Tibial nerve (tissue), 4 donors: ENCODE data around the gene ADM5. TPM values are rescaled to one million over a fixed set of nuclear protein-coding genes. Genes with fewer than 3 reads are reported as not detected.

Experiments
- DNase-seq, 2 donors: peaks; one replicate each; pipeline ENCODE4 v3.0.0-alpha.2; 2019; ENCODE audit warnings: low spot score in 2 of 2
- H3K27ac ChIP-seq, 4 donors: fragments of 200-600 bp; sonication (generic) in 3 of 4; one replicate each; pipeline ENCODE4 v1.5.1; 2017 to 2019; ENCODE audit warnings: mild to moderate bottlenecking in 1 of 4
- H3K27me3 ChIP-seq, 2 donors: fragments of 200-600 bp; sonication (generic) in 1 of 2; one replicate each; pipeline versions ENCODE4 v1.5.1 to v1.6.0; 2017 to 2019
- H3K36me3 ChIP-seq, 3 donors: fragments of 200-600 bp; sonication (generic); one replicate each; pipeline ENCODE4 v1.5.1; 2018 to 2019
- H3K4me1 ChIP-seq, 4 donors: fragments of 200-600 bp; sonication (generic) in 3 of 4; one replicate each; pipeline ENCODE4 v1.5.1; 2017 to 2019
- H3K4me3 ChIP-seq, 4 donors: fragments of 200-600 bp; sonication (generic) in 3 of 4; one replicate each; pipeline ENCODE4 v1.5.1; 2017 to 2019; ENCODE audit warnings: mild to moderate bottlenecking in 1 of 4, moderate library complexity in 1 of 4
- H3K9me3 ChIP-seq, 4 donors: fragments of 200-600 bp; sonication (generic) in 3 of 4; one replicate each; pipeline ENCODE4 v1.5.1; 2017 to 2019
- EP300 ChIP-seq, 2 donors: sonication (generic); formaldehyde crosslinking; IDR thresholded peaks; one replicate each; pipeline ENCODE4 v1.6.1; 2017; ENCODE audit warnings: antibody characterized with exemption in 2 of 2, mild to moderate bottlenecking in 1 of 2
- POLR2A ChIP-seq, 2 donors: fragments of 450-650 bp; IDR thresholded peaks; one replicate each; pipeline ENCODE4 v1.6.1; 2017; ENCODE audit warnings: antibody characterized with exemption in 2 of 2, mild to moderate bottlenecking in 2 of 2, moderate library complexity in 2 of 2
- WGBS, 2 donors: methylation state at CpG; one replicate each; pipeline ENCODE4 v1.1.5; 2018; 5-methylcytosine and 5-hydroxymethylcytosine counted together
- small RNA-seq: library from RNA; depleted of rRNA; stranded (forward); fragments of <200 nt; gene quantifications from one replicate; pipeline ENCODE3, GENCODE V24; 2016
- total RNA-seq, 4 donors: library from RNA; depleted of rRNA; stranded (reverse); fragments of >200 nt; gene quantifications; one replicate each; pipeline ENCODE4 v1.1.0, GENCODE V29; 2016
- TF ChIP-seq, protein P1 (sequence below), 5 experiments: fragments of 200-600 bp in 3 of 5; fragments of 450-650 bp in 2 of 5; sonication (generic) in 3 of 5; IDR thresholded peaks; one replicate each; pipeline ENCODE4 v1.5.1; 2016 to 2019; ENCODE audit warnings: antibody characterized with exemption in 5 of 5, mild to moderate bottlenecking in 3 of 5, moderate library complexity in 2 of 5

Gene ADM5
- total RNA-seq, 4 donors from 2014 or later = 1.5 to 4.3 TPM; not detected in 2

DNA sequence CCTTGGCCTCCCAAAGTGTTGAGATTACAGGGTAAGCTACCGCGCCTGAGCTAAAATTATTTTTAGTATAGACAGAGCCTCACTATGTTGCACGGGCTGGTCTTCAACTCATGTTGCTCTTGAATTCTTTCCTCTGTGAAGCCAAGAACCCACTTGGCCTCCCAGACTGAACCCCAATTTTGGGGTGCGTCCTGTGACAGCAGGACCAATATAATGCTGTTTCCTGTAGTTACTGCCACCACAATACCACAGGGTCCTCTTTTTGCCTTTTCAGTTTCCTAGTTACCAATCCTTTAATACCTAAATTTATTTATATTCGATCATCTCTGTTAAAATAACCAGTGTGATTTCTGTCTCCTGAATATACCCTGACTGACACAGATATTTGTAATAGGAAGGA is 40.8 kb downstream of the ADM5 start:
- 73 to 82% methylated on average over 5 of the region's 5 CpGs for WGBS, 2 donors
- no peaks in the 10 kb centered on the region for H3K9me3 ChIP-seq
- TF ChIP-seq EP300 (IDR thresholded peaks at IDR 0.05) = no peak
- TF ChIP-seq, protein P1, sequence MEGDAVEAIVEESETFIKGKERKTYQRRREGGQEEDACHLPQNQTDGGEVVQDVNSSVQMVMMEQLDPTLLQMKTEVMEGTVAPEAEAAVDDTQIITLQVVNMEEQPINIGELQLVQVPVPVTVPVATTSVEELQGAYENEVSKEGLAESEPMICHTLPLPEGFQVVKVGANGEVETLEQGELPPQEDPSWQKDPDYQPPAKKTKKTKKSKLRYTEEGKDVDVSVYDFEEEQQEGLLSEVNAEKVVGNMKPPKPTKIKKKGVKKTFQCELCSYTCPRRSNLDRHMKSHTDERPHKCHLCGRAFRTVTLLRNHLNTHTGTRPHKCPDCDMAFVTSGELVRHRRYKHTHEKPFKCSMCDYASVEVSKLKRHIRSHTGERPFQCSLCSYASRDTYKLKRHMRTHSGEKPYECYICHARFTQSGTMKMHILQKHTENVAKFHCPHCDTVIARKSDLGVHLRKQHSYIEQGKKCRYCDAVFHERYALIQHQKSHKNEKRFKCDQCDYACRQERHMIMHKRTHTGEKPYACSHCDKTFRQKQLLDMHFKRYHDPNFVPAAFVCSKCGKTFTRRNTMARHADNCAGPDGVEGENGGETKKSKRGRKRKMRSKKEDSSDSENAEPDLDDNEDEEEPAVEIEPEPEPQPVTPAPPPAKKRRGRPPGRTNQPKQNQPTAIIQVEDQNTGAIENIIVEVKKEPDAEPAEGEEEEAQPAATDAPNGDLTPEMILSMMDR (IDR thresholded peaks at IDR 0.05) = no peak
- no peak for TF ChIP-seq POLR2A (IDR thresholded peaks at IDR 0.05)
- H3K27ac ChIP-seq = no peak overlapping the region
- peaks cover 0 to 13% (median 0%) of the 10 kb centered on the region in 3 donors for H3K36me3 ChIP-seq
- H3K4me1 ChIP-seq = peaks cover 0 to 7% (median 0%) of the 10 kb centered on the region in 4 donors
- H3K4me3 ChIP-seq = no peak overlapping the region
- no peak for DNase-seq
- no peaks in the 10 kb centered on the region for H3K27me3 ChIP-seq

DNA sequence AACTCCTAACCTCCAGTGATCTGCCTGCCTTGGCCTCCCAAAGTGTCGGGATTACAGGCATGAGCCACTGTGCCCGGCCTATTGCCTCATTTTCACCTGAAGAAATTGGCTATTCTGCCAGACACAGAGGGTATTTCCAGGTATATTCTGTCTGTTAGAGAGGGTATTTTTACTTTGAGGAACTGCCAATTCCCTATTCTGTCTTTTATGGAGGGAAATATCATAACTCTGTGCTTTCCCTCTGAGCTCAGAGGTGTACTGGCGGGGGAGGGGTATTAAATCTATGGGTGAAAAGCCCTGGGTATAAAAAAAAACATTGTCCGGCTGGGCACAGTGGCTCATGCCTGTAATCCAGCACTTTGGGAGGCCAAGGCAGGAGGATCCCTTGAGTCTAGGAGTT is 48.9 kb downstream of the ADM5 start:
- no peaks in the 10 kb centered on the region for H3K27me3 ChIP-seq
- TF ChIP-seq POLR2A (IDR thresholded peaks at IDR 0.05) = no peak
- TF ChIP-seq EP300 (IDR thresholded peaks at IDR 0.05) = no peak
- TF ChIP-seq, protein P1 (IDR thresholded peaks at IDR 0.05) = no peak
- DNase-seq = no peak
- H3K9me3 ChIP-seq = no peaks in the 10 kb centered on the region
- H3K4me3 ChIP-seq = no peak overlapping the region
- no peak overlapping the region for H3K27ac ChIP-seq
- no peaks in the 10 kb centered on the region for H3K36me3 ChIP-seq
- WGBS, 2 donors = 77 to 86% methylated on average over 4 of the region's 4 CpGs
- H3K4me1 ChIP-seq = no peaks in the 10 kb centered on the region

DNA sequence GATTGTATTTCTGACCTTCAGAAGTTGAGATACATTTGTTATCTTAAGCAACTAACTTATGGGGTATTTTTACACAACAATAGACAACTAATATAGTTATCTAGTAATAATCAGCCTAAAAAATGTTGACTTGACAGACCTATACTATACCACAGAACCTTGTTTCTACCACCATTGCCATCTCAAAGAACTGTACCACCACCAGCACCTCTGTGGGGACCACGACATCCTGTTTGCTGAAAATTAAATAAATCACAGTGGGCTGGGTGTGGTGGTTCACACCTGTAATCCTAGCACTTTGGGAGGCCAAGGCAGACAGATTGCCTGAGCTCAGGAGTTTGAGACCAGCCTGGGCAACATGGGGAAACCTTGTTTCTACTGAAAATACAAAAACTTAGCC is 49.7 kb downstream of the ADM5 start:
- no peak overlapping the region for H3K27ac ChIP-seq
- TF ChIP-seq, protein P1 (IDR thresholded peaks at IDR 0.05) = no peak
- TF ChIP-seq EP300 (IDR thresholded peaks at IDR 0.05) = no peak
- H3K9me3 ChIP-seq = no peaks in the 10 kb centered on the region
- no peak for DNase-seq
- H3K27me3 ChIP-seq = no peaks in the 10 kb centered on the region
- no peaks in the 10 kb centered on the region for H3K36me3 ChIP-seq
- H3K4me1 ChIP-seq = no peaks in the 10 kb centered on the region
- no peak overlapping the region for H3K4me3 ChIP-seq
- WGBS, 2 donors = 89 to 91% methylated on average over 1 of the region's 1 CpG

DNA sequence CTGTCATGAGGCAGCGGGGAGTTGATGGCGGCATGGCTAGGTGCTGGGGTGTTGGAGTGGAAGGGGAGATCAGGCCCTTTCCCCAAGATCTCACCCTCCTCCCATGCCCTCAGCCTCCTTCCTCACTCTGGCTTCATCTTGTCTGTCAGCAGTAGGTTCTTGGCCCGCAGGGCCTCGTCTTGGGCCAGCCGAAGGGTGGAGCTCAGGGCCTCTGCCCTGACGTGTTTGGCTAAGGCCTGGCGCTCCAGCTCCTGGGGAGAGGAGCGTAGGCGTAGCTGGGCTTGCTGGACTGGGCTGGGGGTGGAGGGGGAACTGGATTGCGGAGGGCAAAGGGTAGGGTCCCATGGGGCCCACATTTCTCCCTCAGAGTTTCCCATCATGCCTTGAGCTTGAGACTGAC is 50.5 kb downstream of the ADM5 start:
- 77 to 80% methylated on average over 9 to 10 of the region's 10 CpGs for WGBS, 2 donors
- Histone ChIP-seq H3K4me3 (no peak overlapping the region), H3K27me3 (no peaks in the 10 kb centered on the region), H3K4me1 (no peaks in the 10 kb centered on the region), H3K36me3 (no peaks in the 10 kb centered on the region), H3K27ac (no peak overlapping the region), H3K9me3 (no peaks in the 10 kb centered on the region)
- TF ChIP-seq, protein P1 (IDR thresholded peaks at IDR 0.05) = no peak
- no peak for TF ChIP-seq POLR2A (IDR thresholded peaks at IDR 0.05)
- no peak for TF ChIP-seq EP300 (IDR thresholded peaks at IDR 0.05)
- no peak for DNase-seq

Small RNAs within 50 kb of the gene (small RNA-seq; reads per million reads assigned to genes)
- not detected for gene MIR5088

Other genes starting within 250 kb of the ADM5 start
- 1 to 10 TPM; 2.4 to 7.1 (median 6.2) TPM for gene SLC17A7, start 248.1 kb upstream of the ADM5 start, total RNA-seq
- gene PIH1D1, start 237.8 kb upstream of the ADM5 start, total RNA-seq = 100 to 1,000 TPM in 3 of 4 donors, 10 to 100 TPM in 1; 85.0 to 128 (median 110) TPM
- 10 to 100 TPM; 33.9 to 70.5 (median 63.5) TPM for gene ALDH16A1, start 236.4 kb upstream of the ADM5 start, total RNA-seq
- gene FLT3LG, start 215.4 kb upstream of the ADM5 start, total RNA-seq = 10 to 100 TPM in 2 of 4 donors, 1 to 10 TPM in 2; 3.6 to 13.8 (median 8.4) TPM
- gene RPL13A, start 202.0 kb upstream of the ADM5 start, total RNA-seq = 1,000 to 10,000 TPM; 3,111 to 3,948 (median 3,333) TPM
- gene RPS11, start 193.2 kb upstream of the ADM5 start, total RNA-seq = 1,000 to 10,000 TPM; 3,554 to 5,283 (median 4,154) TPM
- gene FCGRT, start 176.9 kb upstream of the ADM5 start, total RNA-seq = 100 to 1,000 TPM; 231 to 410 (median 298) TPM
- 100 to 1,000 TPM in 1 of 4 donors, 10 to 100 TPM in 3; 37.9 to 162 (median 49.9) TPM for gene RCN3, start 161.6 kb upstream of the ADM5 start, total RNA-seq
- 10 to 100 TPM; 43.0 to 83.1 (median 71.9) TPM for gene NOSIP, start 109.0 kb upstream of the ADM5 start, total RNA-seq
- under 1 TPM in 3 of 4 donors, not detected in 1; 0.42 to 0.78 (median 0.44) TPM for gene PRRG2, start 108.3 kb upstream of the ADM5 start, total RNA-seq
- gene PRR12, start 98.4 kb upstream of the ADM5 start, total RNA-seq = 10 to 100 TPM; 11.6 to 32.7 (median 18.1) TPM
- gene RRAS, start 49.5 kb upstream of the ADM5 start, total RNA-seq = 100 to 1,000 TPM in 3 of 4 donors, 10 to 100 TPM in 1; 81.6 to 190 (median 162) TPM
- 10 to 100 TPM; 20.1 to 53.7 (median 31.1) TPM for gene SCAF1, start 47.4 kb upstream of the ADM5 start, total RNA-seq
- gene IRF3, start 23.7 kb upstream of the ADM5 start, total RNA-seq = 10 to 100 TPM; 41.4 to 85.2 (median 72.4) TPM
- gene BCL2L12, start 23.7 kb upstream of the ADM5 start, total RNA-seq = 1 to 10 TPM; 4.7 to 6.8 (median 5.8) TPM
- gene PRMT1, start 12.3 kb upstream of the ADM5 start, total RNA-seq = 100 to 1,000 TPM; 106 to 147 (median 132) TPM
- 1 to 10 TPM in 3 of 4 donors, under 1 TPM in 1; 0.44 to 4.1 (median 2.2) TPM for gene CPT1C, start 1.5 kb downstream of the ADM5 start, total RNA-seq
- gene TSKS, start 73.7 kb downstream of the ADM5 start, total RNA-seq = 1 to 10 TPM; 1.1 to 2.5 (median 1.6) TPM
- gene AP2A1, start 77.4 kb downstream of the ADM5 start, total RNA-seq = 100 to 1,000 TPM in 2 of 4 donors, 10 to 100 TPM in 2; 92.9 to 117 (median 104) TPM
- 10 to 100 TPM; 19.0 to 31.7 (median 26.8) TPM for gene FUZ, start 123.7 kb downstream of the ADM5 start, total RNA-seq
- gene MED25, start 128.7 kb downstream of the ADM5 start, total RNA-seq = 10 to 100 TPM; 26.2 to 54.0 (median 29.4) TPM
- gene PTOV1, start 161.6 kb downstream of the ADM5 start, total RNA-seq = 100 to 1,000 TPM in 2 of 4 donors, 10 to 100 TPM in 2; 75.6 to 113 (median 91.9) TPM
- 100 to 1,000 TPM in 1 of 4 donors, 10 to 100 TPM in 3; 52.7 to 158 (median 79.5) TPM for gene PNKP, start 178.0 kb downstream of the ADM5 start, total RNA-seq
- 10 to 100 TPM; 20.6 to 27.4 (median 25.4) TPM for gene AKT1S1, start 187.8 kb downstream of the ADM5 start, total RNA-seq
- gene TBC1D17, start 188.1 kb downstream of the ADM5 start, total RNA-seq = 10 to 100 TPM; 47.7 to 56.5 (median 49.0) TPM
- 1 to 10 TPM in 2 of 4 donors, under 1 TPM in 1, not detected in 1; 0.63 to 3.0 (median 1.7) TPM for gene IL4I1, start 207.3 kb downstream of the ADM5 start, total RNA-seq
- gene ATF5, start 239.6 kb downstream of the ADM5 start, total RNA-seq = 10 to 100 TPM; 12.6 to 19.0 (median 14.8) TPM
- 10 to 100 TPM; 32.8 to 43.5 (median 38.7) TPM for gene NUP62, start 239.9 kb downstream of the ADM5 start, total RNA-seq